ENCODE results near the gene NAXD.

DNA sequence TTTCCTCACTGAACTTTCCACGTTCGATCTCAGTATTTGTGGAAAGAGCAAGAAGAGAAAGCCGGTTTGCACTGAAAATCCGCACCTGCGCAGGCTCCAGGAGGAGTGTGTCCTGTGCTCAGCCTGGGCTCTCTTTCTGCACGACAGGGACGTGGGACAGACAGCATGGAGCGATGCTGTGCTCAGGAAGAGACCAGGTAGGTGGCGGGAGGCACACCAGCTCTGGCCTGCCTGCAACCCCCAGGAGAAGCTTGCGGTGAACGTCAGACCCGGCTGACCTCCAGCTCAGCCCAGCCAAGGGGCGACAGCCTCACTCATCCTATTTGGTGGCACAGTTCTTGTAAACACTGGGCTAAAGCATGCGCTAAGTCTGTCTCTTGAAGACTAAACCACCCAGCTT, 35.9 kb downstream of the NAXD start:
- TF ChIP-seq, protein P1, sequence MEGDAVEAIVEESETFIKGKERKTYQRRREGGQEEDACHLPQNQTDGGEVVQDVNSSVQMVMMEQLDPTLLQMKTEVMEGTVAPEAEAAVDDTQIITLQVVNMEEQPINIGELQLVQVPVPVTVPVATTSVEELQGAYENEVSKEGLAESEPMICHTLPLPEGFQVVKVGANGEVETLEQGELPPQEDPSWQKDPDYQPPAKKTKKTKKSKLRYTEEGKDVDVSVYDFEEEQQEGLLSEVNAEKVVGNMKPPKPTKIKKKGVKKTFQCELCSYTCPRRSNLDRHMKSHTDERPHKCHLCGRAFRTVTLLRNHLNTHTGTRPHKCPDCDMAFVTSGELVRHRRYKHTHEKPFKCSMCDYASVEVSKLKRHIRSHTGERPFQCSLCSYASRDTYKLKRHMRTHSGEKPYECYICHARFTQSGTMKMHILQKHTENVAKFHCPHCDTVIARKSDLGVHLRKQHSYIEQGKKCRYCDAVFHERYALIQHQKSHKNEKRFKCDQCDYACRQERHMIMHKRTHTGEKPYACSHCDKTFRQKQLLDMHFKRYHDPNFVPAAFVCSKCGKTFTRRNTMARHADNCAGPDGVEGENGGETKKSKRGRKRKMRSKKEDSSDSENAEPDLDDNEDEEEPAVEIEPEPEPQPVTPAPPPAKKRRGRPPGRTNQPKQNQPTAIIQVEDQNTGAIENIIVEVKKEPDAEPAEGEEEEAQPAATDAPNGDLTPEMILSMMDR (conservative IDR thresholded peaks at IDR 0.05; ENCODE audit: low read length): no peak
- TF ChIP-seq EZH2phosphoT487 (IDR thresholded peaks at IDR 0.05; ENCODE audit: borderline replicate concordance, low read depth, low read length): no peak
